OCI-LY1 (cell line): ENCODE data around the gene WDR59.
"Not testable (repeated sequence)": the region's sequence is repeated elsewhere in the genome, so short reads cannot be mapped to it uniquely, and the experiment has no call there.

ENCODE experiments used
- H2AFZ ChIP-seq: fragments of 200-600 bp; sonication (generic), shearing (Covaris generic); 2 replicates; pipeline ENCODE4 v1.6.0; 2014; ENCODE audit warnings: antibody characterized with exemption, mild to moderate bottlenecking, low read length
- H3F3A ChIP-seq: fragments of 200-600 bp; sonication (generic), shearing (Covaris generic); 2 replicates; pipeline ENCODE4 v1.6.0; 2014; ENCODE audit warnings: mild to moderate bottlenecking, antibody characterized with exemption, low read length, moderate library complexity; ENCODE audit not compliant: insufficient read depth
- H3K27ac ChIP-seq: fragments of 200-600 bp; sonication (generic); 2 replicates; pipeline ENCODE4 v1.5.1; 2014; ENCODE audit warnings: low read length, mixed run types, mild to moderate bottlenecking, low read depth; ENCODE audit not compliant: poor library complexity, severe bottlenecking
- H3K27me3 ChIP-seq: fragments of 200-600 bp; sonication (generic); 2 replicates; pipeline ENCODE4 v1.6.0; 2014; ENCODE audit warnings: antibody characterized with exemption, mild to moderate bottlenecking, low read length, moderate library complexity; ENCODE audit not compliant: insufficient read depth
- H3K36me3 ChIP-seq: fragments of 200-600 bp; sonication (generic); 2 replicates; pipeline ENCODE4 v1.6.1; 2014; ENCODE audit warnings: mild to moderate bottlenecking, antibody characterized with exemption, low read length, moderate library complexity, mixed read lengths; ENCODE audit not compliant: insufficient read depth
- H3K4me1 ChIP-seq: fragments of 200-600 bp; sonication (generic); 2 replicates; pipeline ENCODE4 v1.5.1; 2014; ENCODE audit warnings: mild to moderate bottlenecking, low read length, moderate library complexity; ENCODE audit not compliant: insufficient read depth, severe bottlenecking
- H3K4me2 ChIP-seq: fragments of 200-600 bp; sonication (generic), shearing (Covaris generic); 2 replicates; pipeline ENCODE4 v1.6.1; 2014; ENCODE audit warnings: low read length
- H3K4me3 ChIP-seq: fragments of 200-600 bp; sonication (generic); 2 replicates; pipeline ENCODE4 v1.5.1; 2014; ENCODE audit warnings: low read length, low read depth, mild to moderate bottlenecking, mixed read lengths; ENCODE audit not compliant: poor library complexity, severe bottlenecking
- H3K79me2 ChIP-seq: fragments of 200-600 bp; shearing (Covaris generic); 2 replicates; pipeline ENCODE4 v1.6.1; 2016; ENCODE audit warnings: mixed run types, low read length, mixed read lengths; ENCODE audit not compliant: insufficient read depth
- H3K9ac ChIP-seq: fragments of 200-600 bp; sonication (generic), shearing (Covaris generic); 2 replicates; pipeline ENCODE4 v1.6.1; 2014; ENCODE audit warnings: mild to moderate bottlenecking, low read length, mixed read lengths
- H3K9me2 ChIP-seq: fragments of 200-600 bp; sonication (generic), shearing (Covaris generic); 2 replicates; pipeline ENCODE4 v1.6.1; 2014; ENCODE audit warnings: low read depth, mild to moderate bottlenecking, low read length, mixed read lengths
- H3K9me3 ChIP-seq: fragments of 200-600 bp; shearing (Covaris generic); 2 replicates; pipeline ENCODE4 v1.6.1; 2014; ENCODE audit warnings: low read length, mixed read lengths
- H4K20me1 ChIP-seq: fragments of 200-600 bp; sonication (generic), shearing (Covaris generic); 2 replicates; pipeline ENCODE4 v1.6.0; 2016; ENCODE audit warnings: mild to moderate bottlenecking, low read length; ENCODE audit not compliant: insufficient read depth
- CTCF ChIP-seq: fragments of 200-600 bp; sonication (generic), shearing (Covaris generic); IDR thresholded peaks from 2 replicates; pipeline ENCODE4 v1.5.1; 2017; ENCODE audit warnings: mild to moderate bottlenecking, antibody characterized with exemption, low read length, moderate library complexity, mixed read lengths
- EZH2 ChIP-seq: fragments of 200-600 bp; sonication (generic), shearing (Covaris generic); IDR thresholded peaks from 2 replicates; pipeline ENCODE4 v1.8.0; 2017; ENCODE audit warnings: borderline replicate concordance, mixed run types, mild to moderate bottlenecking, antibody characterized with exemption, low read length, moderate library complexity, mixed read lengths

WDR59 gene

DNA sequence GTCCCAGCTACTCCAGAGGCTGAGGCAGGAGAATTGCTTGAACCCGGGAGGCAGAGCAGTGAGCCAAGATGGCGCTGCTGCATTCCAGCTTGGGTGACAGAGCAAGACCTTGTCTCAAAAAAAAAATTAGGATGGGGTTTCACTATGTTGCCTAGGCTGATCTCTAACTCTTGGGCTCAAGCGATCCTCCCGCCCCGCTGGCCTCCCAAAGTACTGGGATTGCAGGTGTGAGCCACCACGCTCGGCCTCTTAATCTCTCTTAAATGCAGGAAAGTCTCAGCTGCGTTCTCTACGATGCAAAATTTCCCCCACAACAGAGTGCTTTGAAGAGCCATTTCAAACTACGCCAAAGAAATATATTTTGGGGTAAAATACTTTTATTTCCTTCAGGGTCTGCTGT, 5.9 kb upstream of the WDR59 start:
- no peaks in the 10 kb centered on the region for H3K79me2 ChIP-seq
- no peak overlapping the region for H2AFZ ChIP-seq
- no peaks in the 10 kb centered on the region for H4K20me1 ChIP-seq
- no peaks in the 10 kb centered on the region for H3K36me3 ChIP-seq
- no peaks in the 10 kb centered on the region for H3K9me2 ChIP-seq
- H3K27me3 ChIP-seq: no peaks in the 10 kb centered on the region
- TF ChIP-seq EZH2: no peak
- no peak for TF ChIP-seq CTCF
- H3K9me3 ChIP-seq: no peaks in the 10 kb centered on the region
- H3K27ac ChIP-seq: no peak overlapping the region
- H3K4me1 ChIP-seq: no peaks in the 10 kb centered on the region
- H3F3A ChIP-seq: no peaks in the 10 kb centered on the region
- no peak overlapping the region for H3K9ac ChIP-seq
- H3K4me2 ChIP-seq: no peak overlapping the region
- H3K4me3 ChIP-seq: no peak overlapping the region

- not testable (repeated sequence) for H3K4me3 ChIP-seq, H3K9me3 ChIP-seq, H3K36me3 ChIP-seq, H3K9ac ChIP-seq, H3K79me2 ChIP-seq, H3K4me1 ChIP-seq, H3K4me2 ChIP-seq, H2AFZ ChIP-seq, H3K27ac ChIP-seq, H4K20me1 ChIP-seq, H3F3A ChIP-seq, H3K27me3 ChIP-seq, H3K9me2 ChIP-seq
These were observed 4.9 kb upstream of the WDR59 start for GRCh38 chr16:74989864-74990263.

GRCh38 chr16:74987027-74987681, 2.2 kb upstream of the WDR59 start:
- H3K4me3 ChIP-seq: no peak overlapping the region

More at GRCh38 chr16:74987027-74987681, 2.2 kb upstream of the WDR59 start:
- no peak for TF ChIP-seq CTCF
- H3K9me2 ChIP-seq: no peaks in the 10 kb centered on the region
- H3F3A ChIP-seq: no peaks in the 10 kb centered on the region
- no peaks in the 10 kb centered on the region for H3K9me3 ChIP-seq
- H4K20me1 ChIP-seq: no peaks in the 10 kb centered on the region
- H3K27me3 ChIP-seq: no peaks in the 10 kb centered on the region
- H3K27ac ChIP-seq: no peak overlapping the region
- H3K79me2 ChIP-seq: peaks cover 7% of the 10 kb centered on the region; the same call in 1 of the 2 replicates
- no peak overlapping the region for H3K4me2 ChIP-seq
- peaks cover 6% of the 10 kb centered on the region for H3K4me1 ChIP-seq
- no peak overlapping the region for H2AFZ ChIP-seq
- peaks cover 6% of the 10 kb centered on the region; the same call in 1 of the 2 replicates for H3K36me3 ChIP-seq
- no peak overlapping the region for H3K9ac ChIP-seq
